Measurements from ENCODE around the gene SLC16A3.
"Not testable (repeated sequence)": the region's sequence is repeated elsewhere in the genome, so short reads cannot be mapped to it uniquely, and the experiment has no call there.

Gene SLC16A3

DNA sequence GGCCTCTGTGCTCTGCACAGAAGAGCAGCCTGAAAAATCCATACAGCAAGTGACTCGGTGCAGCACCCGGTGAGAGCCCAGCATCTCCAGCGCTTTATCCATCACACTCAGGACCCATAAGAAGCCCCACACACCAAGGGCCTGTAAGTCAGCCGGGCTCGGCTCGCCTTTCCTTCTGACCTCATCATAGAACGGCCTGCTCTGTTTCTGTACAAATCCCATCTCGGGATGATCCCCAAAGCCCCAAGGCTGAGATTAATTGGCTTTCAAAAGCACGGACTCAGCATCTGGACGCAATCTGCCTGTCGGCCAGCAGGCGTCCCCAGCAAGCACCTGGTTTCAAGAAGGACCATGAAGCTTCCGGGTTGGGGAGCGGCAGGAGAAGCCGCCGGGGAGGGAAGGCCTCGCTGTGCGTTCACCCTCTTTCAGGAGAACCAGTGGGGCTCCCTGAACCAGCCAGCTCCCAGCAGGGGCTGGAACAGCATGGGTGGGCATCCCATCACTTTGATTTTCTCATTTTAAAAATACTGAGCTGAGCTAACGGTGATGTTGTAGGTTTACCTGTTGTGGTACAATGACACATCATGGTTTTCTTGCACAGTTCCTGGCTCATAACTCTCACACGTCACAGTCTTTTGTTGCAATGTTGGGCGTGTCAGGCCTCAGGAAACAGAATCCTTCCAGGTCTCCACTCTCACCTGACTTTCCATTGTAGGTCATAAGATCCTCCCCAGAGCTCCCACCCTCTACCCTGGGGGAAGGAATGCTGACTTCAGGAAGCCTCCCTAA, 22.9 kb upstream of the SLC16A3 start (continued):
- TF ChIP-seq ZNF488 (tag by site-specific recombination; IDR thresholded peaks at IDR 0.05): no peak
- TF ChIP-seq TRIM28 (IDR thresholded peaks at IDR 0.05; ENCODE audit: borderline replicate concordance, low read length): 0 out of 2 replicates have a peak, but pooled peaks have one; percentile 64
- no peak for TF ChIP-seq ZNF830 (tag by site-specific recombination; IDR thresholded peaks at IDR 0.05; ENCODE audit: low read depth)
- TF ChIP-seq ZNF776 (tag by site-specific recombination; IDR thresholded peaks at IDR 0.05; ENCODE audit: borderline replicate concordance): no peak
- TF ChIP-seq PATZ1 (tag by site-specific recombination; IDR thresholded peaks at IDR 0.05): peak; percentile 53; the same call in 1 of the 2 replicates

- CTCF ChIA-PET: interaction anchor here (0.6 to 2.0 kb wide), 4 partner anchors 25 to 557 kb away, joined by 3 to 9 read pairs (median 5); no protein-coding TSS in a partner anchor
- POLR2A ChIA-PET: not testable (repeated sequence)
Observed at GRCh38 chr17:82210655-82211054, 18.2 kb upstream of the SLC16A3 start.

GRCh38 chr17:82212331-82213250, 16.3 kb upstream of the SLC16A3 start, which contains the start of gene CCDC57:
Gene CCDC57, minus strand, starts transcription at chr17:82212842. Its CDS starts 10,898 bp downstream, at chr17:82201944.
- H3K9me3 ChIP-seq (ENCODE audit: control insufficient read depth, insufficient read depth, low read depth, low read length): no peaks in the 10 kb centered on the region
- H3K36me3 ChIP-seq (ENCODE audit: control insufficient read depth in 2 of 2, insufficient read depth in 1 of 2, low read length in 2 of 2): peaks cover 0 to 3% of the 10 kb centered on the region in 2 experiments; a peak in 2 of 3 replicates
- H3K4me3 ChIP-seq (ENCODE audit: low read depth, low read length): peak within 1 kb of the TSS; percentile 79
- H3K4me1 ChIP-seq (ENCODE audit: control insufficient read depth, insufficient read depth, low read length): 0 out of 2 replicates have a peak, but pooled peaks cover 7% of the 10 kb centered on the region
- H3K27ac ChIP-seq (ENCODE audit: extremely low read depth, low read depth, low read length): peak within 1 kb of the TSS; percentile 81
- CTCF ChIA-PET: interaction anchor here (0.7 to 2.0 kb wide), 2 partner anchors 23 to 629 kb away, joined by 3 to 9 read pairs; no protein-coding TSS in a partner anchor
- POLR2A ChIA-PET: interaction anchor here (1.0 kb wide), 1 partner anchor 24 kb away, joined by 3 read pairs; no protein-coding TSS in a partner anchor
- no peak for TF ChIP-seq ZBTB10 (tag by site-specific recombination; IDR thresholded peaks at IDR 0.05)
- 0 out of 2 replicates have a peak, but pooled peaks have one; percentile 7 for TF ChIP-seq ZNF677 (tag by site-specific recombination; IDR thresholded peaks at IDR 0.05)
- 0 out of 2 replicates have a peak, but pooled peaks have one; percentile 56 for TF ChIP-seq ZNF174 (tag by site-specific recombination; IDR thresholded peaks at IDR 0.05)
- TF ChIP-seq ZNF558 (tag by site-specific recombination; IDR thresholded peaks at IDR 0.05): no peak
- TF ChIP-seq, protein P1, sequence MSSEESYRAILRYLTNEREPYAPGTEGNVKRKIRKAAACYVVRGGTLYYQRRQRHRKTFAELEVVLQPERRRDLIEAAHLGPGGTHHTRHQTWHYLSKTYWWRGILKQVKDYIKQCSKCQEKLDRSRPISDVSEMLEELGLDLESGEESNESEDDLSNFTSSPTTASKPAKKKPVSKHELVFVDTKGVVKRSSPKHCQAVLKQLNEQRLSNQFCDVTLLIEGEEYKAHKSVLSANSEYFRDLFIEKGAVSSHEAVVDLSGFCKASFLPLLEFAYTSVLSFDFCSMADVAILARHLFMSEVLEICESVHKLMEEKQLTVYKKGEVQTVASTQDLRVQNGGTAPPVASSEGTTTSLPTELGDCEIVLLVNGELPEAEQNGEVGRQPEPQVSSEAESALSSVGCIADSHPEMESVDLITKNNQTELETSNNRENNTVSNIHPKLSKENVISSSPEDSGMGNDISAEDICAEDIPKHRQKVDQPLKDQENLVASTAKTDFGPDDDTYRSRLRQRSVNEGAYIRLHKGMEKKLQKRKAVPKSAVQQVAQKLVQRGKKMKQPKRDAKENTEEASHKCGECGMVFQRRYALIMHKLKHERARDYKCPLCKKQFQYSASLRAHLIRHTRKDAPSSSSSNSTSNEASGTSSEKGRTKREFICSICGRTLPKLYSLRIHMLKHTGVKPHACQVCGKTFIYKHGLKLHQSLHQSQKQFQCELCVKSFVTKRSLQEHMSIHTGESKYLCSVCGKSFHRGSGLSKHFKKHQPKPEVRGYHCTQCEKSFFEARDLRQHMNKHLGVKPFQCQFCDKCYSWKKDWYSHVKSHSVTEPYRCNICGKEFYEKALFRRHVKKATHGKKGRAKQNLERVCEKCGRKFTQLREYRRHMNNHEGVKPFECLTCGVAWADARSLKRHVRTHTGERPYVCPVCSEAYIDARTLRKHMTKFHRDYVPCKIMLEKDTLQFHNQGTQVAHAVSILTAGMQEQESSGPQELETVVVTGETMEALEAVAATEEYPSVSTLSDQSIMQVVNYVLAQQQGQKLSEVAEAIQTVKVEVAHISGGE (tag by site-specific recombination; conservative IDR thresholded peaks at IDR 0.05; ENCODE audit: low read depth): peak; percentile 98
- TF ChIP-seq KLF7 (tag by site-specific recombination; IDR thresholded peaks at IDR 0.05; ENCODE audit: borderline replicate concordance): 0 out of 2 replicates have a peak, but pooled peaks have one; percentile 19
- TF ChIP-seq ZFHX2 (tag by site-specific recombination; conservative IDR thresholded peaks at IDR 0.05): peak; percentile 97
- TF ChIP-seq, protein P2, sequence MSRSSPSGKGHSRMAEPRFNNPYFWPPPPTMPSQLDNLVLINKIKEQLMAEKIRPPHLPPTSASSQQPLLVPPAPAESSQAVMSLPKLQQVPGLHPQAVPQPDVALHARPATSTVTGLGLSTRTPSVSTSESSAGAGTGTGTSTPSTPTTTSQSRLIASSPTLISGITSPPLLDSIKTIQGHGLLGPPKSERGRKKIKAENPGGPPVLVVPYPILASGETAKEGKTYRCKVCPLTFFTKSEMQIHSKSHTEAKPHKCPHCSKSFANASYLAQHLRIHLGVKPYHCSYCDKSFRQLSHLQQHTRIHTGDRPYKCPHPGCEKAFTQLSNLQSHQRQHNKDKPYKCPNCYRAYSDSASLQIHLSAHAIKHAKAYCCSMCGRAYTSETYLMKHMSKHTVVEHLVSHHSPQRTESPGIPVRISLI (tag by site-specific recombination; IDR thresholded peaks at IDR 0.05): peak; percentile 95
- TF ChIP-seq ZNF549 (tag by site-specific recombination; IDR thresholded peaks at IDR 0.05): no peak
- no peak for TF ChIP-seq ZNF529 (tag by site-specific recombination; IDR thresholded peaks at IDR 0.05; ENCODE audit: insufficient replicate concordance)

More at GRCh38 chr17:82210655-82211054, 18.2 kb upstream of the SLC16A3 start:
- not testable (repeated sequence) for H3K36me3 ChIP-seq (ENCODE audit: control insufficient read depth in 2 of 2, insufficient read depth in 1 of 2, low read length in 2 of 2); H3K27ac ChIP-seq (ENCODE audit: extremely low read depth, low read depth, low read length); H3K9me3 ChIP-seq (ENCODE audit: control insufficient read depth, insufficient read depth, low read depth, low read length); H3K4me3 ChIP-seq (ENCODE audit: low read depth, low read length)
- H3K4me1 ChIP-seq (ENCODE audit: control insufficient read depth, insufficient read depth, low read length): peaks cover 12% of the 10 kb centered on the region; the same call in 1 of the 2 replicates
- TF ChIP-seq EGR2 (tag by site-specific recombination; IDR thresholded peaks at IDR 0.05; ENCODE audit: low read depth) (peak; percentile 72; the same call in 1 of the 2 replicates), ZFHX2 (tag by site-specific recombination; conservative IDR thresholded peaks at IDR 0.05) (peak; percentile 60; the same call in 1 of the 2 replicates)

Data from HEK293 (cell line).